Kidney (tissue), 14 donors: ENCODE measurements around the gene THSD4. TPM values are rescaled to one million over a fixed set of nuclear protein-coding genes. Genes with fewer than 3 reads are reported as not detected.

Experiments used
- DNase-seq, 5 donors: peaks; one replicate each; pipeline ENCODE4 v3.0.0-alpha.2; 2013 to 2020
- FAIRE-seq: peaks from 2 replicates; lab custom pipeline; 2012; peaks lifted over from hg19 to GRCh38; lab: Jason Lieb, UNC
- H3K27ac ChIP-seq, 2 donors: one replicate each; pipeline ENCODE4 v1.7.0; 2013; ENCODE audit warnings: low read depth in 2 of 2, low read length in 2 of 2, inconsistent platforms in 1 of 2
- H3K27me3 ChIP-seq: one replicate; pipeline ENCODE4 v1.7.1; 2013; ENCODE audit warnings: low read length, inconsistent platforms; ENCODE audit not compliant: control insufficient read depth, insufficient read depth
- H3K36me3 ChIP-seq, 3 donors: one replicate each; pipeline versions ENCODE4 v1.7.0 to v1.7.1; 2013; ENCODE audit warnings: low read length in 3 of 3, control low read depth in 1 of 3, inconsistent platforms in 1 of 3; ENCODE audit not compliant: insufficient read depth in 3 of 3, control insufficient read depth in 2 of 3
- H3K4me1 ChIP-seq, 3 donors: one replicate each; pipeline versions ENCODE4 v1.7.0 to v1.7.1; 2013; ENCODE audit warnings: low read length in 3 of 3, inconsistent platforms in 1 of 3, low read depth in 1 of 3; ENCODE audit not compliant: control insufficient read depth in 2 of 3, insufficient read depth in 2 of 3
- H3K4me3 ChIP-seq, 3 donors: one replicate each; pipeline versions ENCODE4 v1.7.0 to v1.8.1; 2013; ENCODE audit warnings: low read length in 3 of 3, control low read depth in 1 of 3, inconsistent platforms in 1 of 3
- H3K9ac ChIP-seq, 3 donors: one replicate each; pipeline versions ENCODE4 v1.7.0 to v1.7.1; 2013; ENCODE audit warnings: low read length in 3 of 3, control low read depth in 1 of 3, inconsistent platforms in 1 of 3
- H3K9me3 ChIP-seq, 3 donors: one replicate each; pipeline versions ENCODE4 v1.7.0 to v1.7.1; 2013; ENCODE audit warnings: low read length in 3 of 3, control low read depth in 1 of 3, inconsistent platforms in 1 of 3; ENCODE audit not compliant: control insufficient read depth in 2 of 3, insufficient read depth in 1 of 3
- intact Hi-C: fragments of 100-400 bp; cut with DNase I; formaldehyde crosslinking; loops from one replicate; pipeline ENCODE4 v1.11.1; 2022
- polyA plus RNA-seq: library from polyadenylated mRNA; stranded (reverse); fragments of 350-450 nt; fragmentation: Illumina TruSeq; extraction: RNeasy Lipid Tissue Mini Kit (QIAGEN cat#74804); gene quantifications from one replicate; pipeline ENCODE4 v1.2.3, GENCODE V29; 2014; ENCODE audit warnings: low read depth, low replicate concordance; ENCODE audit not compliant: insufficient read depth
- total RNA-seq: library from RNA; stranded (reverse); fragmentation: NEBNext Ultra II Directional; extraction: Animal tissue kit (Norgen Biotek cat#: 25700); gene quantifications from one replicate; pipeline ENCODE4 v1.2.1, GENCODE V29; 2021
- TF ChIP-seq, protein P1 (sequence below): IDR thresholded peaks from 3 replicates; pipeline ENCODE4 v1.5.1; 2012; ENCODE audit warnings: mild to moderate bottlenecking, moderate library complexity, borderline replicate concordance; ENCODE audit not compliant: insufficient read depth; ENCODE audit errors: extremely low read depth
- donor health status: control.
- donor health status: control.
- donor health status: control.
- donor health status: control.
- donor health status: control.
- donor health status: DM: yes; HTN: yes; CAD: no.
- donor health status: Normal renal cell carcinoma (clear cell type).

Gene THSD4
- total and polyA plus RNA-seq, 2 donors from 2014 or later, result 9.4 to 36.3 TPM

DNA sequence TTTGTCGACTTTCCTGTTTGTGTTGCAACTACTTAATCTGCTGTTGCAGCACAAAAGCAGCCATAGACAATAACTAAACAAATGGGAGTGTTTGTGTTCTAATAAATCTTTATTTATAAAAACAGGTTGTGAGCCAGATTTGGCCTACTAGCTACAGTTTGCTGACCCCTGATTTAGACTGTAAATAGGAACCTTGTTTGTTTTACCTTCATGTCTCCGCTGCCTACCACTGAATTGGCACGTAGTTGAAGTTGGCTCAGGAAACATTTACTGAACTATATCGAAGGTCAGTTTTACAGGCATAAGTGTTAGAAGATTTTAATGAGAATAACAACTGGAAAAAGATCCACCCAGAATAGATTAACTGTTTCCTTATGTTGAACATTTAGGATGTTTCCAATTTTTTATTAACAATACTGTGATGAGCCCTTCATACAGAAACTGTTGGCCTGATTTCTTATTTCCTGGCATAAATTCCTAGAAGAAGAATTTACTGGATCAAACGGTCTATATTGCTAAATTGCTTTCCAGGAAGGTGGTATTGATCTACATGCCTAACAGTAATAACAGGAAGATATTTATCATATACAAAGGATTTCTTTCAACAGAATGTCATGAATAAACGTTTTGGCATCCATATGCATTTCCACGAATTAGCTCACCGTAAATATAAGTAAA lies 538.9 kb downstream of the THSD4 start:
- H3K36me3 ChIP-seq, result no peaks in the 10 kb centered on the region

DNA sequence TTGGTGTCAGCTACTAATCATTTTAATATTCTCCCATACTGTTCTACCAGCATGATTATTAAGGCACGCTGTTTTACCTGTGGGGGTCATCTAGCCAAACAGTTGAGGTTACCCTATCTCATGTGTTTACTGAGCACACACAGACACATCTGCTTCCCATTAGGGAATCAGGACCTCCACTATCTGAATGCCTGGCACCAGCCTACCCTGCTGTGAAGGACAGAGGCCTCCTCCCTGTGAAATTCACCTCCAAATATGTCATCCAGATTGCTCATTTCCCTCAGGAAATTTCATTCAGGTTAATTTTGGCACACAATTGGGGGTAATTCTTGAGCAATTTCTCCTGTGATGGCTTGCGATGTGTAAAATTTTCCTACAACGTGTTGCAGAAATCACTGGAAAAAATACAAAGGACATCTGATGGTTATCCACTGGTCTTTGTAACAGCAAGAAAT lies 539.5 kb downstream of the THSD4 start:
- intact Hi-C loops, result no loop called here
- H3K9ac ChIP-seq, result no peak overlapping the region
- no peak overlapping the region for H3K4me3 ChIP-seq
- no peaks in the 10 kb centered on the region for H3K9me3 ChIP-seq
- no peaks in the 10 kb centered on the region for H3K27me3 ChIP-seq
- no peaks in the 10 kb centered on the region for H3K4me1 ChIP-seq
- TF ChIP-seq, protein P1, sequence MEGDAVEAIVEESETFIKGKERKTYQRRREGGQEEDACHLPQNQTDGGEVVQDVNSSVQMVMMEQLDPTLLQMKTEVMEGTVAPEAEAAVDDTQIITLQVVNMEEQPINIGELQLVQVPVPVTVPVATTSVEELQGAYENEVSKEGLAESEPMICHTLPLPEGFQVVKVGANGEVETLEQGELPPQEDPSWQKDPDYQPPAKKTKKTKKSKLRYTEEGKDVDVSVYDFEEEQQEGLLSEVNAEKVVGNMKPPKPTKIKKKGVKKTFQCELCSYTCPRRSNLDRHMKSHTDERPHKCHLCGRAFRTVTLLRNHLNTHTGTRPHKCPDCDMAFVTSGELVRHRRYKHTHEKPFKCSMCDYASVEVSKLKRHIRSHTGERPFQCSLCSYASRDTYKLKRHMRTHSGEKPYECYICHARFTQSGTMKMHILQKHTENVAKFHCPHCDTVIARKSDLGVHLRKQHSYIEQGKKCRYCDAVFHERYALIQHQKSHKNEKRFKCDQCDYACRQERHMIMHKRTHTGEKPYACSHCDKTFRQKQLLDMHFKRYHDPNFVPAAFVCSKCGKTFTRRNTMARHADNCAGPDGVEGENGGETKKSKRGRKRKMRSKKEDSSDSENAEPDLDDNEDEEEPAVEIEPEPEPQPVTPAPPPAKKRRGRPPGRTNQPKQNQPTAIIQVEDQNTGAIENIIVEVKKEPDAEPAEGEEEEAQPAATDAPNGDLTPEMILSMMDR, result no peak
- H3K27ac ChIP-seq, result no peak overlapping the region
- H3K36me3 ChIP-seq, result no peaks in the 10 kb centered on the region
- no peak for FAIRE-seq
- no peak for DNase-seq

More for the DNA sequence above, 538.9 kb downstream of the THSD4 start:
- Histone ChIP-seq H3K4me3 (no peak overlapping the region), H3K27ac (no peak overlapping the region), H3K27me3 (no peaks in the 10 kb centered on the region), H3K9me3 (no peaks in the 10 kb centered on the region), H3K9ac (no peak overlapping the region), H3K4me1 (no peaks in the 10 kb centered on the region)
- TF ChIP-seq, protein P1, result no peak
- intact Hi-C loops, result no loop called here
- FAIRE-seq, result no peak
- DNase-seq, result no peak

DNA sequence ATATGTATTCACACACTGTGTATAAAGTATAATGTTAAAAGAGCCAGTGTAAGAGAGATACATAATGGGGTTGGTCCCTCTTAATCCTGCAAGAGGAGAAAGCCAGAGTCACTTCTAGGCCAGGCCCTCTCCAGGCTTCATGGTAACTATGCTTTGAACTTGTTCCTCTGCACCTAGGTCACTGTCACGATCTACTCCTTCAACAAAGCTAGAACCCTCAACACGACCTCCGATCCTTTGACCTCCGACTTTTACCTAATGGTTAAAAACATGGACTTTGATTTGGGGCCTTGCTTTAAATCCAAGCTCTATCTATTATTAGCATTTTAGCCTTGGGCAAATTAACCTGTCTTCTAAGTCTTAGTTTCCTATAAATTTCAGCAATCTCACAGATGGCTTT lies 541.2 kb downstream of the THSD4 start:
- no peaks in the 10 kb centered on the region for H3K36me3 ChIP-seq
- no peaks in the 10 kb centered on the region for H3K9me3 ChIP-seq
- no peak overlapping the region for H3K27ac ChIP-seq
- no peaks in the 10 kb centered on the region for H3K27me3 ChIP-seq
- no peaks in the 10 kb centered on the region for H3K4me1 ChIP-seq
- H3K4me3 ChIP-seq, result no peak overlapping the region
- intact Hi-C loops, result no loop called here
- no peak overlapping the region for H3K9ac ChIP-seq
- TF ChIP-seq, protein P1, result no peak
- FAIRE-seq, result no peak
- no peak for DNase-seq
